Endometrium (tissue), 2 donors: Measurements from ENCODE around the gene HADH.
"Not testable (repeated sequence)": the region's sequence is repeated elsewhere in the genome, so short reads cannot be mapped to it uniquely, and the experiment has no call there.

Experiments used
- FAIRE-seq: peaks from 2 replicates; lab custom pipeline; 2012; peaks lifted over from hg19 to GRCh38; lab: Jason Lieb, UNC
- donor health status: control.
- donor health status: control.

The HADH gene

DNA sequence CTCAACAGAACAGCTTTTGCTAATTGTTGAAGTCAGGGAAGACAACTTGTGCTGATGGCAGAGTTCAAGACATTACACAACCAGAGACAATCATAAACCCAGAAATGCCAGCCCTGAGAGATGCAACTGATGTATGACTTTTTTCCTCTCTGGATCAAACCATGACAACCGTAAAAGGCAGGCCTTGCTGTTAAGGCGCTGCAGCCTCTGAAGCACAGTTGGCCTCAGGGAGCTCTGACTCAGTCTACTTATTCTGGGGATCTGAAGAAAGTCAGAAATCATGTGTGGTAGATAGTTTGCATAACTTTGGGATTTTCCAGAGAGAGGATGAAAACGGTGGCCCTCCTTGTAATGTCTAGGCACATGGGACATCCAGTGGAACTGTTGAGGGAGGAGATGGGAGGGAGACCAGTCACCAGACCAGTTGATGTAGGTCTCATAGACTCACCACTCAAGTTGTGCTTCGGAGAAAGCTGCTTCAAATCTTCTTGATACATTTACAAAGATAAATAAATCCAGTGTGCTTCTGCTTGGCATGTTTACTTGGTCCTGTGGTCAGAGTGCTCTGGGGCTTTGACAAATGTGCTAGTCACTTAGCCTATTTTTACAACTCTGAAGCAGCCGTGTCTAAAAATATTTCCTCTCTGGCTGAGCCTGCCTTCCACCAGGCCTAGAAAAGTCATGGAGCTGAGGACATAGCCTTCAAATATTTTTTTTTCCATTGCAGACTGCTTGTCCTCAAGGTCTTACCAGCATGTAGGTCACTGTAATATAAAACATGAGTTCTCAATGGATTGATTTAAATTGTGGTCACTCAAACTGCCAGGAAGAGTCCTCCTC lies 7.5 kb downstream of the HADH start:
- FAIRE-seq: peak; percentile 84

DNA sequence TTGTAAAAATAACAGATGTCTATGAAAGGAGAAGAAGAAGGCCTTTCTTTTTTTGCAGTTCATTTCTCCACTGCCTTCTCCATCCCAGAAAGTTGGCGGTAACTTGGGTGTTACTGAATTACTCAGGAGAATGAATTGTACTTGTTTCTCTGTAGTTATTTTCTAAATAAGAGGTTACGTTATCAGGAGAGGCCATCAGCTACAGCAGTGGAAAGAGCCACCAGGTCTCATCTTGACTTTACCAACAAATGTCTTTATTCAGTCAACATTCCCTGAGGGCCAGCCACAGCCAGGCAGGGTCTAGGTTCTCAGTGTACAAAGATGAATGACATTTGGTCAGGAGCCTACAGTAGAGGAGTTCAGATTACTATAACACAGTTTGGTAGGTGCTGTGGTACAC lies 8.1 kb downstream of the HADH start:
- FAIRE-seq: no peak

DNA sequence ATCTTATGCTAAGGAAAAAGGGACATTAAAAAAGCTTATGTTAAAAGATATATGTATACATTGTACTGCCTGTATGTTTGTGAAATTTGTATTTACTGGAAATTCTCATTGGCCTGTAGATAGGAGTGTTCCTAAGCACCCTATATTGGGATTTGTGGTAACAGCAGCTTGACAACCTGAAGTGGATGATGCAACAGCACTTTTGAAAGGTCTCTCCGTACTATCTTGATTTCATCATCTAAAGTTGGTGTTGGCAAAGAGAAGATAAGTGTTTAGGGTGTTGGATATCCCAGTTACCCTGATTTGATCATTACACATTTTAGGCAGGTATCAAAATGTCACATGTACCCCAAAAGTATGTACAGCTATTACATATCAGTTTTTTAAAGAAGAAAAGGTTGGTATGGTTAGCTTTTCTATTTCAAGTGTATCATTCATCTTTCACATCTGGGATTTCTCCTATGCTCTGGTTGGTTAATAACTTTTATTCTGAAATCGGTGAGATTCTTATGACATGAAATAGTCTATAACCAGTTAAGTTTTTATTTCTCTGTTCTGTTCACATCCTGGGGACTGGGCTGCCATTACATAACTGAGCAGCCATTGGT lies 10.3 kb downstream of the HADH start:
- FAIRE-seq: no peak

DNA sequence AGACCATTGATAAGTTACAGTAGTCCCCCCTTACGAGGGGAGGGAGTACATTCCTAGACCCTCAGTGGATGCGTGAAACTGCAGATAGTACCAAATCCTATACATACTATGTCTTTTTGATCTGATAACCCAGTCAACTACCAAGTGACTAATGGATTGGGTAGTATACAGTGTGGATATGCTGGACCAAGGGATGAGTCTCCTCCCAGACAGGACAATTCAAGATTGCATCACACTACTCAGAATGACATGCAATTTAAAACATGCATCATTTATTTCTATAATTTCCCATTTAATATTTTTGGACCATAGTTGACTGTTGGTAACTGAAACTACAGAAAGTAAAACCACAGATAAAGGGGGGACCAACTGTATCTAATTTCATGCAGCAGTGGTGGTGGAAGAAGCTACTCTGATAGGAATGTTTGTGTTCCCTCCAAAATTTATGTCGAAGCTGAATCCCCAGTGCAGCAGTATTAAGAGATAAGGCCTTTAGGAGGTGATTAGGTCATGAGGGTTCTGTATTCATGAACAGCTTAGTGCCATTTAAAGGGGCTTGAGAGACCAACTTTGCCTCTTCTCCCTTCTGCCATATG lies 11.9 kb downstream of the HADH start:
- no peak for FAIRE-seq

DNA sequence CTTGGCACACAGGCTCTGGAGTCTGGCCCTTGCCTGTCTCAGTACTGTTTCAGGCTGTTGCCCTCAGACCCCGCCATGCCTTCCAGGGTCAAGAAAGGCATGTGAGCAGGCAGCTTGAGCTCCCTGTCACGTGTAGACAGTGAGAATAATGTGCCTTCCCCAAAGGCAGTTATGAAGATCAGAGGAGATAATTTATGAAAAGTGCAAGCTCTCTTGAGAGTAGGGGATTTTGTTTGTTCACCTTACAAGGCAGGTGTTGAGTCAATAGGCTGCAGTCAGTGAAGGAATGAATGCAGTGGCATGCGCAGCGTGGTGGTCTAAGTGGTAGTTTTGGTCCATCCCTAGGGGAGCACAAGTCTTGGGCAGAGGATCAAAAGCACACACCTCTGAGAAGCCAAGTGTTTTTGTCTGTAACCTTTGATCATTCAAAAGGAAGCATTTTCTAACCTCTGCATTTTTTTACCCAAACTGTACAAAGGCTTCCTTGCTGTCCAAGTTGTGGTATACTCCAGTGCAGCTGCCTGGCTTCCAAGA lies 14.4 kb downstream of the HADH start:
- FAIRE-seq: no peak

DNA sequence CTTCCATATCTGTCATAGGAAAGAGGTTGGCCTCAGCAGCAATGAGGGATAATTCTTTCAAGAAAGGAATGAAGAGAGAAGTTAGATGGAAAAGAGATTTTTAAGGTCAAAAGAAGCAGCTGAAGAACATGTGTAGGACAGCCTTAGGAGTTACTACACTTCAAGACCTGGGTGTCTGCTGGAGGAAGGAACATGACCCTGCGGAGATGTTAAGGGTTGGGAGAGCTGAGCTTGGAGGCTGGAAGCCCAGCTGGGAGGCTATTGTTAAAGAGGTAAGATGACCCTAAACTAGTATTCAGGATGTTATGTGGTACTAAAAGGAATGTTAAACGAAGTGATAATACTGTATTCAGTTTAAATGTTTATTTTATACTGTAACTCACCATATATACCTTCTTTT lies 15.0 kb downstream of the HADH start:
- no peak for FAIRE-seq

DNA sequence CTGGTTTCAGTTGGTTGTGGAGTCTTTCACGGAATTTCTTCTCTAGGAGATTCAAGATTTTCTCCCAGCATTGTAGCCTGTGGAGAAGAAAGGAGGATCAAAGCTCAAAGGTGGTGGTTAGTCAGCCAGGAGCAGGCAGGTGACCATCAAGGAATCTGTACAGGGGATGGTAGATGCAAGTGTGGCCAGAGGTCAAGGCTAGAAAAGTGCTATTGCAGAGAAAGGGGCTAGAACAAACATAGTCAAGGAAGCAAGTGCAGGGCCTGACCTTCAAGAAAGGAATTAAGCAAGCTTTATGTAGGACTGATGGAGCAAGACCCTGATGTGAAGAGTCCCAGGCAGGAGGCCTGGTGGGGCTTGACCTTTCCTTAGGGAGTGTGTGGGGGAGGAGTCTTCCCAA lies 16.1 kb downstream of the HADH start:
- no peak for FAIRE-seq

DNA sequence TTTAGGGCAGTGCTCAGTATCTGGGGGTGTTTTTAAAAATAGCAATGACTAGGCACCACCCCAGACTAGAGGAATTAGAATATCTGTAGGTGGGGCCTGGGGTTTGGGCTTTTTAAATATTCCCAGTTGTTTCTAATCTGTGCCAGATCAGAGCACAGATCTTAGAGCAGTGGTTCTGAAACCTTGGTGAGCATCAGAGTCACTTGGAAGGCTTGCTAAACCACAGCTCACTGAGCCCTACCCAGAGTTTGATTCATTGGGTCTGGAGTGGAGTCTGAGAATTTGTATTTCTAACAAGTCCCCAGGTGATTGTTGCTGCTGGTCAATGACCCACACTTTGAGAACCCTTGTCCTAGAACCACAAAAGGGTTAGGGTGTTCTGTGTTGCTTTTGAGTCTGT lies 16.7 kb downstream of the HADH start:
- no peak for FAIRE-seq

DNA sequence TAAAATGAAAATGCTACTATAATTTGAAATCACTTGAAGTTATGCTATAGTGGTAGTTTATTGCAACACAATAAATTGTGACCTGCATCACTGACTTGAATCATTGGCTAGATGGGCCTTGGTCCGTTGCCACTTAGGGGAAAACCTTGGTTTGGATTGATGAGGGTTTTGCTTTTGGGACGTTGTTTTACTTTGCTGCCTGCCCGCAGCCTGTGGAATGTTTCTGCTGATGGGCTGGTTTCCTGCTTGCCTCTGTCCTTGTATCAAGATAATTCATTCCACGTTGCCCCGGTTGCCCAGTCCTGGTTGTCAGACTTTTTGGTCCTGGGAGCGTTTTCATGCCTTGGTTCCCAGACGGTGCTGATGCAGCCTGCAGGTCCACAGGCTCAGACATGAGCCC lies 18.3 kb downstream of the HADH start:
- FAIRE-seq: no peak

DNA sequence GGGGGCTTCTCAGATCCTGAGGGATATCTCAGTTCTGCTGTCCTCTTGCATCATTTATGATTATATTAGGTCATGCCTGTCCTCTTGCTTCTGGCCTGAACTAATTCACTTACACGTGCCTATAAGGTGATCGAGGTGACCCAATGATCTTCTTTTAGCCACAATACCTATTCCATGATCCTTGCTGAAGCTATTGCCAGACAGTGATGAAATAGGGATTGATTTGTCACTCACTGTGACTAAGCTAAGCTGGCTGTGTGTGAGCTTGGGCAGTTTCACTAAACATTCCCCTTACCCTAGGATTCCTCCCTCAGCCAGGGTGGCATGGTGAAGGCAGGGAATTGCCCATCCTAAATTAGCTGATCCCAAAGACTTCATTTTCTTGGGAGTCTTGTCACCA lies 19.0 kb downstream of the HADH start:
- no peak for FAIRE-seq

DNA sequence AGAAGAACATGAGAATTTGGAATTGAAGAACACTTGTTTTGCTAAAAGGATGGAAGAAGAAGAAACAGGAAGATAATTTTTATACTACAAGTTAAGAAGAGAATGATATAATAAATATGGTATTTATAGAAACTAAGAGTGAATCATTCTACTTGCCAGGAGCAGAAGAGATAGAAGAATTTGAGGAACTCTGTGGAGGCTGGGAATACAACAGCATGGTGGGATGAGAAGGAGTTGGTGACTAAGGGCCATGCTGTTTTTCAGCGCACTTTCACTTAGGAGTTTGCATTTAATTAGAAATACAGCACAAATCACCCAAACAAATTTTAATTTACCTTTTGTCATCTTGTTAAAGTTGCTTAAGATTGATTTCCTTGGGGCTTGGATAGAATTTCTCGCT lies 20.5 kb downstream of the HADH start:
- FAIRE-seq: no peak

DNA sequence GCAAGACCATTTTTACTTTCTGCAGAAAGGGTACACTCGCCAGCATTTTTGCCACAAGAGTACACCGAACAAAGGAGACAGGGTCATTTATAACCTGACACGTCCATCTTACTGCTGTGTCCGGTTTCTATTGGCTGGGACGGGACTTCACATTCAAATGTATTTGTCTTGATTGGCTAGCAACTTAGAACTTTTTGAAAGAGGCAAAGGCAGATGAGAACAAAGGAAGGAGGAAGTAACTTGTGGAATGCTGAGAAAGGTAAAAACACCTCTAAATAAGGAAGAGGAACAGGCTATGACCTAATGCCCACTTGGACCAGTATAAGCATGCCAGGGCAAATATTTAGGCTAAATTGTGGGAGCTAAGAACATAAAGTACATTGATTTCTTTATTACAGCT lies 22.7 kb downstream of the HADH start:
- not testable (repeated sequence) for FAIRE-seq

DNA sequence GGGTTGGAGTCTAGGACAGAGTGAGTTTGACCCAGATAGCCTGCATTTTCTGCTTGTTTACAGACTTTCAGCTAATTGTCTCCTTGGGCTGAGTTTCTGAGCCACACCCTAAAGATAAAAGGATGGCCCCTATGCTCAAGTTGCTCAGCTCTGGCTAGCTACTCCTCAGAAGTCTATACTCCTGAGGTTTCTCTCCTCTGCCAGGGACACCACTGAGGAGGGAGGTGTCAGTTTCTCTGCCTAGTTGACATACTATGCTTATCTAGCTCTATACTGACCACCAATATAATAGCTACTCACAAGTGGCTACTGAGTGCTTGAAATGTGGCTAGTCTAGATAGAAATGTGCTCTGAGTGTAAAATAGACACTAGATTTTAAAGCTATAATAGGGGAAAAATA lies 23.6 kb downstream of the HADH start:
- FAIRE-seq: no peak

DNA sequence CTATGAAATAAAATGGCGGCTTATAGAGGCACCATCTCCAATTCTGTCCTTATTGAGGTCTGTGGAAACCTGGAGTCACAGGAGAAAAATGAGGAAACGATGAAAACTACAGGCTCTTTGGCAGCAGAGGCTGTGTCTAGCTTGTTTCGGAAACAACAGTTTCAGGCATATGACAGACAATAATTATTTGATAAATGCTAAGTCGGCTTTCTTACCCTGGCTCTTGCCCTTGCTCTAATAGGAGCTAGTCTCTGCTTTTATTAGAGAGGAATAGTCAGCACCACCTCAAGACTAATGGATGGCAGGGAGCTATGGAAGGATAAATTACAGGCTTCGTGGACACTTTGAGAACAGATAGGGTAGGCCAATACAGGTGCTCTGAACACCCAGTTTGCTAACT lies 24.3 kb downstream of the HADH start:
- FAIRE-seq: no peak

DNA sequence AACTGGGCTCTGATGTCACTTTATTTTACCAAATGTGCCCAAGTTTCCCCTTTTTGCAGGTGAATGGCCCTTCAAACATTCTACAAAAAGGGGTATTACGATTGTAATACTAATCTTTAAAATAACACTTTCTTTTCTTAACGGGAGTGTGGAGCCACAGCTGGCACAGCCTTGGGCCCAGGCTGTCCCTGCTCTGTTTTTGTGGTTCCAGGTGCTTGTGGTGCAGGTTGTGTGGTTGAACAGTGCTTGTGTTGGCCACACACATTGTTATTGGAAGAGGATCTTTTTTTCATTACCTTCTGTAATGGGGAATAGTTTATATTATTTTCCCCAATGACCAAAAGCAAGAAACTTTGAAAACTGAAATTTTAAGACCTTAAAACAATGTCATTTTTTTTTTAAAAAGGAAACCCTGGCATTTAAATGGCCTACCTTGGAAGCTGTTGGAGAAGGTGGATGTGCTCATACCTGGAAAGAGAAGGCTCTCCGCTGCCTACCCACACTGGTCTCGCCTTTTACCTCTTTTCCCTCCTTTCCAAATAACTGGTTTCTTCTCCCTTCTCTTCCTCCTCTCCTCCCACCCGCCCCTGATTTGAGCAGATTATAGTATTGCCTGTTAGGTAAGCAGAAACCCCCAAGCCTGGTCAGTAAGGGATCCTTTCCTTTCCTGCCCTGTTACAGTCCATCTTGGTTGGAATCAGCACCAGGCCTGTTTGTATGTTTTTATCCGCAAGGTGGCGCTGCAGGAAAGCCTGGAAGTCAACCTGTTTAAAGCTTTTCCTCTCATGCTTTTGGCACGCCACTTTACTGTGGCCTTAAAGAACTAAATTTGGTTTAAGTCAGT lies 28.6 kb downstream of the HADH start:
- FAIRE-seq: peak; percentile 83

DNA sequence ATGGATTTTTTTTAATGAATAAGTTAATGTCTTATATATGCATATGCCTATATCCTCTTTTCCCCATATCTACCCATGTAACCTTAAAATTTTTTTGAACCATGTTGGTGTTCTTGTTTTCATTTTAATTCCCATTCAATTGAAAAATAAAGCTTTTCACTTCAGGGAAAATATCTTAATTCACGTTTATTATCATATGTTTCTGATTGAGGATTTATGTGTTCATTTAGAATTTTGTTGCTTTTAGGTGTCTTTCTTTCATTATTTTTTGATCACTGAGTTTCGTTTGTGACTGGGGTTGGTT lies 29.1 kb downstream of the HADH start:
- no peak for FAIRE-seq

DNA sequence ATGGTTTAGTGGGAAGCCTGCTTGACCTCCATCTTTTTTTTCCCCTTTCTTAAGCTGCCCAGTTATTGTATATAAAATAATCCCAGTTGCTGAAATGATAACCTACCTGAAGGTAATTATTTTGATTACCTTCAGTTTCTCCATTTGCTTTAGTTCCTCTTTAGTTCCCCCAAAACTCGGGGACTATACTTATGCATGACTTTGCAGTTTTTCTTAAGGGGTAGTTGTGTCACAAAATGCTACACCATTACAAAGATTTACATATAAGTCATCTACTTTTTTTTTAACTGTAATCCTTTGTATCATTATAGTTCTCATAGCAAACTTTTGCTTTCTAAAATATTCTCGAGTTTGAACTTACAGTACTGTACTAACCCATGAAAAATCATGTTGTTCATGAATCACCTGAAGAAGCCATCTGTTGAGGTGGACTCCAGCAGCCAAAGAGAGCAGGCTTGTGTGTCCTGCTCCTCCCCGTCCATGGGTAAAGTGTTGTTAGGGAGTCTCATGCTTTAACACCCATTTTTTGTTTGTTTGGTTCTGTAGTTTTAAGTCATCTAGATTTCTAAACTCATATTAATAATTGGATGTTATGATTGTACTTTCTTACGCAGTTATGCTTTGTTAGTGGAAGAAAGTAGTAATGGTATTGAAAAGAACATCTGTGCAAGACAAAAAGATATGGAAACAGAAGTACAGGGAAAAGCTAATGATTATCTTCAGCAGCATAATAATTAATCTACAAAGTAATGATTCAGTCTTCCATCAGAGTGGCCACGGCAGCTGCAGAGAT lies 34.6 kb downstream of the HADH start:
- no peak for FAIRE-seq

DNA sequence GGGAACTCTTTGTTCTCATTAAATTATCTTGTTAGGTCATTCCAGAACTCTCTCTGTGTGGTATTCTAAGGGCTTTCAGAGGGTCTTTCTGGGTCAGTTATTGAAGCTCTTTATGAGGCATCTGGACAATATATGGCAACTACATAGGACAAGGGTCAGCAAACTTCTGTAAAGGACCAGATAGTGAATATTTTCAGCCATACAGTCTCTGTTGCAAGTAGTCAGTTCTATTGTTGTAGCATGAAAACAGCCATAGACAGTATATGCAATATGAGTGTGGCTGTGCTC lies 35.1 kb downstream of the HADH start:
- no peak for FAIRE-seq

DNA sequence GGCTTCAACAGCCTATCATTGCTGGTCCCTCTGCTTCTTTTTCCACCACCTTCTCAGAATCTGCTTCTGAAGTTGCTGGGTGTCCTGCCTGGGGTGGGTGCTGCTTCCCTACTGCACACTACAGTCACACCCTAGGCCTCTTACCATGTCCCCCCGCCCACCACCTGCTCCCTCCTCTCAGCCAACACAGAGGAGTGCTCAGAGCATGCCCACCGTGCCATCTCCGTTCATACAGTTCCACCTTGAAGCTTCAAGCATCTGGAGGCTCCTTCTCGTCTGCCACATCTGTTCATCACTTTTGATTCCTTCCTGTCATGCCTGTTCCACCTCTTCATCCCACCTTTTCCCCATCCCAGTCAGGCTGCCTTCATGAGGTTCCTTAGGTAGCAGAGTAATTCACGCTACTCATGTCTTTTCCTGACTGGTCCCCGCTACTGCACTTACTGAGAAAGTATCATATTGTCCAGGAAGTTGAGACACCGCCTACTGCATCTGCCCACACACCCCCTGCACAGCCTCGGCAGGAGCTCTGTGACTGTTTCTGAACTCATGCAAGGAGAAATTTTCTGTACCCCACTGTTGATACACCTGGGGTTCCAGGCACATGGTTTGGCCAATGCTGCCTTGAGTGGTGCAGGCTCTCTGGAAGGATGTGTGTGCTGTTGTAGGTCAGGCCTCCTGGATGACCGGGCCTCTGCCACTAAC lies 39.5 kb downstream of the HADH start:
- no peak for FAIRE-seq

DNA sequence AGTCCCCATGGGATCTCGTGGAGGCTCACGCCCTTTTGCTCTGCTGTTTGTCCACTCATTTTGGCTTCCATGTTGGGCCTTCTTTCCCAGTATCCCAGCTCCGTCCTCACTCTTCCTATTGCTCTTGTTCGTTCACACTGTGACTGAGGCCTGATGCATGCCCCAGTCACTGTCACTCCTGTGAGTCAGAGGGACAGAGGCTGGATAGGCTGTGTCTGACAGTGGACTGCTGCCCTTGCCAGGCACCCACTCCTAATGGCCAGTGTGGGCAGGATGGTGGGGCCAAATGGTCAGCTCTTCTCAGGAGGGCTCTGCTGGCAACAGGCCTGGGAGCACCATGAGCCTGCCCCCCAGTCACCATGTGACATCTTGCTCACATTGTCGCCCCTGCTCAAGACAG lies 40.0 kb downstream of the HADH start:
- FAIRE-seq: no peak

DNA sequence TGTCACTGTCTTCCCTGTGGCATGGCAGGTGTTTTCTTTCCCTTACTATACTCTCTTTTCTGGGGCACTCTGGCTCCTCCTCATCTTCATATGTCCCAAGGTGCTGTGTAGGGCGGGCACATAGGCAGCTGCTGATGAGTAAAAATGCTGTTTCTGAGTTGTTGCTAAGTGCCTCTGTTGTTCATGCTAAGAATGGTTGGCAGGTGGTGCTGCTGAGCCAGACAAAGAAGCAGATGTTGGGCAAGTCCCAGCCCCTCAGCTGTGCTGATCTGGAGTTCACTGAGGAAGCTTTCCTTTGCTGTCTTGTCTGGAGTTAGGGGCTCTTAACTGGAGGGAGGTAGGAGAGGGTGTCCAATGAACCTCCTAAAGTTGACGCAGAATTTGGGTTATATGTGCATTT lies 40.6 kb downstream of the HADH start:
- no peak for FAIRE-seq
